Measurements from ENCODE around the gene TSHZ2.

TSHZ2 gene

DNA sequence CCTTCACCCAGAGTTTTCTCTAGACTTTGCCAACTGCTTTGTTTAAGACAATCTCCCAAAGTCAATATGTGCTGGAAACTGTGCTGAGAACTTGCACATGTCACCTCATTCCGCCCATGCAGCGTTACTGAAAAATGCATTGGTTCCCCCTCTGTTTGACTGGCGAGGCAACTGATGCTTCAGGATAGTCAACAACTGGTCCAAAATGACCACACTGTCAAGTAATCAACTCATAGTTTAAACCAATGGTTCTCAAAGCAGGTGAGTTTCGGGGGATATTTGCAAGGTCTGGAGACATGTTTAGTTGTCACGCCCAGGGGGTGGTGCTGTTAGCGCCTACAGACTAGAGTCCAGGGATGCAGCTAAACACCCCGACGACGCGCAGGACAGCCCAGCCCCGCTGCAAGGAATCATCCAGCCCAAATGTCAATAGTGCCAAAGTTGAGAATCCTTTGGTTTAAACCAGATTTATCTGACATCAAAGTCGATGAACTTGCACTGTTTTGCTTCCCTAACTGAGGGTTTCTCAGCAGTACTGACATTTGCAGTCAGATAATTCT lies 451.5 kb downstream of the TSHZ2 start:
- H2AFZ ChIP-seq (ENCODE audit: low read length), result no peak overlapping the region
- H3K27ac ChIP-seq (ENCODE audit: low read depth, low read length, poor library complexity, severe bottlenecking), result no peak overlapping the region
- H3F3A ChIP-seq (ENCODE audit: insufficient read depth, low read length), result no peaks in the 10 kb centered on the region
- H3K4me3 ChIP-seq (ENCODE audit: low read depth, low read length, poor library complexity, severe bottlenecking), result no peak overlapping the region
- peaks cover 14% of the 10 kb centered on the region for H3K27me3 ChIP-seq (ENCODE audit: insufficient read depth, low read length)
- no peak for TF ChIP-seq EZH2 (IDR thresholded peaks at IDR 0.05; ENCODE audit: borderline replicate concordance, low read length)
- TF ChIP-seq, protein P1, sequence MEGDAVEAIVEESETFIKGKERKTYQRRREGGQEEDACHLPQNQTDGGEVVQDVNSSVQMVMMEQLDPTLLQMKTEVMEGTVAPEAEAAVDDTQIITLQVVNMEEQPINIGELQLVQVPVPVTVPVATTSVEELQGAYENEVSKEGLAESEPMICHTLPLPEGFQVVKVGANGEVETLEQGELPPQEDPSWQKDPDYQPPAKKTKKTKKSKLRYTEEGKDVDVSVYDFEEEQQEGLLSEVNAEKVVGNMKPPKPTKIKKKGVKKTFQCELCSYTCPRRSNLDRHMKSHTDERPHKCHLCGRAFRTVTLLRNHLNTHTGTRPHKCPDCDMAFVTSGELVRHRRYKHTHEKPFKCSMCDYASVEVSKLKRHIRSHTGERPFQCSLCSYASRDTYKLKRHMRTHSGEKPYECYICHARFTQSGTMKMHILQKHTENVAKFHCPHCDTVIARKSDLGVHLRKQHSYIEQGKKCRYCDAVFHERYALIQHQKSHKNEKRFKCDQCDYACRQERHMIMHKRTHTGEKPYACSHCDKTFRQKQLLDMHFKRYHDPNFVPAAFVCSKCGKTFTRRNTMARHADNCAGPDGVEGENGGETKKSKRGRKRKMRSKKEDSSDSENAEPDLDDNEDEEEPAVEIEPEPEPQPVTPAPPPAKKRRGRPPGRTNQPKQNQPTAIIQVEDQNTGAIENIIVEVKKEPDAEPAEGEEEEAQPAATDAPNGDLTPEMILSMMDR (IDR thresholded peaks at IDR 0.05; ENCODE audit: low read length), result no peak
- H3K4me1 ChIP-seq (ENCODE audit: insufficient read depth, low read length, severe bottlenecking), result no peaks in the 10 kb centered on the region
- H3K36me3 ChIP-seq (ENCODE audit: insufficient read depth, low read length), result no peaks in the 10 kb centered on the region
- no peak overlapping the region for H3K9ac ChIP-seq (ENCODE audit: low read length)
- H3K9me2 ChIP-seq (ENCODE audit: low read depth, low read length), result no peaks in the 10 kb centered on the region
- H3K79me2 ChIP-seq (ENCODE audit: insufficient read depth, low read length), result no peaks in the 10 kb centered on the region
- H3K9me3 ChIP-seq (ENCODE audit: low read length), result no peaks in the 10 kb centered on the region
- H3K4me2 ChIP-seq (ENCODE audit: low read length), result no peak overlapping the region
- H4K20me1 ChIP-seq (ENCODE audit: insufficient read depth, low read length), result no peaks in the 10 kb centered on the region

DNA sequence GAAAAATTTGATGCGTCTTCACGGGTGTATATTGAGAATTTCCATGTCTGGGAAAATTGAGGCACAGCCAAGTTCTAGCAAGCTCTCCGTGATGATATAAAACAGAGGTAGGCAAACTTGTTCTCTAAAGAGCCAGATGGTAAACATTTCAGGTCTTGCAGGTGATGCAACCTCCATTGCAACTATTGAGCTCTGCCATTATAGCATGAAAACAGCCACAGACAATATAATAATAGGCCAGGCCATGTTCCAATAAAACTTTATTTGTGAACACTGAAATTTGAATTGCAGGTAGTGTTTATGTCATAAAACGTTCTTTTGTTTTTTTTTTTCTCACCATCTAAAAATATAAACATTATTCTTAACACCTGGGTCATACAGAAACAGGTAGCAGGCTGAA lies 453.3 kb downstream of the TSHZ2 start:
- H3K4me2 ChIP-seq (ENCODE audit: low read length), result no peak overlapping the region
- H3K79me2 ChIP-seq (ENCODE audit: insufficient read depth, low read length), result no peaks in the 10 kb centered on the region
- peaks cover 8% of the 10 kb centered on the region for H3K27me3 ChIP-seq (ENCODE audit: insufficient read depth, low read length)
- H3K36me3 ChIP-seq (ENCODE audit: insufficient read depth, low read length), result no peaks in the 10 kb centered on the region
- no peak overlapping the region for H2AFZ ChIP-seq (ENCODE audit: low read length)
- H3K9ac ChIP-seq (ENCODE audit: low read length), result no peak overlapping the region
- H3K4me3 ChIP-seq (ENCODE audit: low read depth, low read length, poor library complexity, severe bottlenecking), result no peak overlapping the region
- H3K4me1 ChIP-seq (ENCODE audit: insufficient read depth, low read length, severe bottlenecking), result no peaks in the 10 kb centered on the region
- H3F3A ChIP-seq (ENCODE audit: insufficient read depth, low read length), result no peaks in the 10 kb centered on the region
- TF ChIP-seq, protein P1 (IDR thresholded peaks at IDR 0.05; ENCODE audit: low read length), result no peak
- no peak for TF ChIP-seq EZH2 (IDR thresholded peaks at IDR 0.05; ENCODE audit: borderline replicate concordance, low read length)
- no peaks in the 10 kb centered on the region for H4K20me1 ChIP-seq (ENCODE audit: insufficient read depth, low read length)
- H3K27ac ChIP-seq (ENCODE audit: low read depth, low read length, poor library complexity, severe bottlenecking), result no peak overlapping the region
- H3K9me2 ChIP-seq (ENCODE audit: low read depth, low read length), result no peaks in the 10 kb centered on the region
- H3K9me3 ChIP-seq (ENCODE audit: low read length), result no peaks in the 10 kb centered on the region

DNA sequence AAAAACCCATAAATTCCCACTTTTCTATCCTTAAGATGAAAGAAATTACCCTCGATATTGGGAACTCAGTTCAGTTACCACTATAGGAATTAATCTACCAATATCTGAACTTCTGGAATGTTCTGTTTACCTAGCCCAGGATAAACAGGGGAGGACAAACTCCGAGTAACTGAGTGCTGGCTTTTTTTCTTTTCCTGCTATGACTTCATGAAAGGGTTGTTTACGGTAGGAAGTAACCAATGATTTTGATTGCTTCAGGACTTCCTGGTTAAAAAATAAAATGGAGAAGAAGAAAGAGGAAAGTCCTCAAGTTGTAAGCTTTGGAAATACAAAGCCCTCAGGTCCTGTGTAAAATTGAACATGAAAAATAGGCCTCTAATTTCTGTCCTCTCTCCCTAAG lies 453.8 kb downstream of the TSHZ2 start:
- Histone ChIP-seq H3K4me1 (ENCODE audit: insufficient read depth, low read length, severe bottlenecking) (no peaks in the 10 kb centered on the region), H3K79me2 (ENCODE audit: insufficient read depth, low read length) (no peaks in the 10 kb centered on the region), H2AFZ (ENCODE audit: low read length) (no peak overlapping the region), H3K4me3 (ENCODE audit: low read depth, low read length, poor library complexity, severe bottlenecking) (no peak overlapping the region), H3K4me2 (ENCODE audit: low read length) (no peak overlapping the region), H3K36me3 (ENCODE audit: insufficient read depth, low read length) (no peaks in the 10 kb centered on the region), H3K9me3 (ENCODE audit: low read length) (no peaks in the 10 kb centered on the region), H4K20me1 (ENCODE audit: insufficient read depth, low read length) (no peaks in the 10 kb centered on the region), H3K9ac (ENCODE audit: low read length) (no peak overlapping the region), H3K27ac (ENCODE audit: low read depth, low read length, poor library complexity, severe bottlenecking) (no peak overlapping the region), H3F3A (ENCODE audit: insufficient read depth, low read length) (no peaks in the 10 kb centered on the region), H3K9me2 (ENCODE audit: low read depth, low read length) (no peaks in the 10 kb centered on the region), H3K27me3 (ENCODE audit: insufficient read depth, low read length) (peaks cover 8% of the 10 kb centered on the region)
- no peak for TF ChIP-seq EZH2 (IDR thresholded peaks at IDR 0.05; ENCODE audit: borderline replicate concordance, low read length)
- TF ChIP-seq, protein P1 (IDR thresholded peaks at IDR 0.05; ENCODE audit: low read length), result no peak

Data from OCI-LY1 (cell line).